Lower lobe of right lung (tissue), 2 donors: ENCODE measurements around the gene PHLPP1. TPM values are rescaled to one million over a fixed set of nuclear protein-coding genes. Genes with fewer than 3 reads are reported as not detected.

Source experiments
- ATAC-seq, 2 donors: fragments of 200-7000 bp; cut with Tn5 transposase; one replicate each; pipeline ENCODE4 v1.9.1; 2020 to 2022; ENCODE audit warnings: mild to moderate bottlenecking in 2 of 2, moderate library complexity in 2 of 2
- DNase-seq: peaks from one replicate; pipeline ENCODE4 v3.0.0-alpha.2; 2020
- H3K27ac ChIP-seq: fragments of 200-600 bp; one replicate; pipeline ENCODE4 v1.8.0; 2022
- H3K27me3 ChIP-seq: fragments of 200-600 bp; one replicate; pipeline ENCODE4 v1.8.0; 2022; ENCODE audit warnings: low read depth
- H3K36me3 ChIP-seq: fragments of 200-600 bp; one replicate; pipeline ENCODE4 v1.8.0; 2022; ENCODE audit warnings: mild to moderate bottlenecking
- H3K4me1 ChIP-seq: fragments of 200-600 bp; one replicate; pipeline ENCODE4 v1.8.0; 2022
- H3K4me3 ChIP-seq: fragments of 200-600 bp; one replicate; pipeline ENCODE4 v1.8.0; 2022; ENCODE audit warnings: mild to moderate bottlenecking
- H3K9me3 ChIP-seq: fragments of 200-600 bp; one replicate; pipeline ENCODE4 v1.8.0; 2022
- CTCF ChIP-seq: fragments of 200-600 bp; IDR thresholded peaks from one replicate; pipeline ENCODE4 v1.8.0; 2022; ENCODE audit warnings: antibody characterized with exemption, mild to moderate bottlenecking
- intact Hi-C: fragments of 100-400 bp; cut with DNase I; formaldehyde crosslinking; loops from one replicate; pipeline ENCODE4 v1.11.0; 2022
- total RNA-seq: library from RNA; stranded (reverse); fragmentation: NEBNext Ultra II Directional; extraction: Animal tissue kit (Norgen Biotek cat#: 25700); gene quantifications from one replicate; pipeline ENCODE4 v1.2.1, GENCODE V29; 2021
- donor health status: DM: no; HTN: yes; CAD: no; lungs with severe emphysema.

The PHLPP1 gene
- total RNA-seq, 1 donor from 2014 or later, result 12.6 TPM

DNA sequence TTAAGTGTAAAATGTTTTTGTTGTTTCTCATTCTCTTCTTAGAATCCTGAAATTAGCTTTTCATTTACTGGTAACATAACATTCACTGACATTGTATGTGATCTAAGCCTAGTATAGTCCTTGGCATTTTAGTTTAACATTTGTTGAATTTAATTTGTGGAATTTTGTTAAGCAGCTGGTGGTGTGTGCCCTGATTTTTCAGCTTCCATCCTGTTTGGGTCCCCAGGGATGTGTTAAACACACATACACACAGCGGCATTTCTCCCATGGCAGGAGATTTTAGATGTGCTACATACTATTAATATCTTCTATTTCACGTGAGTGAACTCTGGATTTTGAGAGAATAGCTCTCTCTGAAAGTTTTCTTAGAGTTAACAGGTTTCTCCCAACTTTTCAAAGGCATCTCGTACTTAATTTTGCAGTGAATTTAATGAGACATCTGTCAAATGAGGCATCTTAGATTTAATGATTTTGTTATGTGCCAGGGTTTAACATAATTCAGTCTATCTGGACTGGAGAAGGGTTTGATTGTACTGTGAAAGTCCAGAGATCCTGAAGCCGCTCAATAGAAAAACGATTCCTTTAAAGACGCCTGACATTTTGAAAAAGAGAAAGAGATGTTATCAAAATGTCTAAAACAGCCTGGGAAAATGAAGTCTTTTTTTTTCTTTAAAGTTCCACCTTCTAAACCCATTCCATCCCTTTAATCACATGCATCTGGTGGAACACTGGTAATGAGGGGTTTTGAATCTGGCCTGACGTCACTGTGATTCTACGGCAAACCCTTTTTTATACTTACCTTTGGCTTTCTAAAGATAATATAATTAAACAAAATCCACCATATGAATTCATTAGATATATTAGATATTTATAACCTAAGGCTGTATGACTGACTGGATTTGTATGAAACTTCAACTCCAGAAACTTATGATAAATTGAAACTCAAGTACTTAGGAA, 6.8 kb downstream of the PHLPP1 start:
- DNase-seq, result no peak
- Histone ChIP-seq H3K36me3 (no peaks in the 10 kb centered on the region), H3K27ac (no peak overlapping the region), H3K4me1 (peaks cover 31% of the 10 kb centered on the region), H3K4me3 (no peak overlapping the region), H3K27me3 (no peaks in the 10 kb centered on the region), H3K9me3 (no peaks in the 10 kb centered on the region)
- TF ChIP-seq CTCF, result no peak
- intact Hi-C loops, result no loop called here
- ATAC-seq, result no peak

DNA sequence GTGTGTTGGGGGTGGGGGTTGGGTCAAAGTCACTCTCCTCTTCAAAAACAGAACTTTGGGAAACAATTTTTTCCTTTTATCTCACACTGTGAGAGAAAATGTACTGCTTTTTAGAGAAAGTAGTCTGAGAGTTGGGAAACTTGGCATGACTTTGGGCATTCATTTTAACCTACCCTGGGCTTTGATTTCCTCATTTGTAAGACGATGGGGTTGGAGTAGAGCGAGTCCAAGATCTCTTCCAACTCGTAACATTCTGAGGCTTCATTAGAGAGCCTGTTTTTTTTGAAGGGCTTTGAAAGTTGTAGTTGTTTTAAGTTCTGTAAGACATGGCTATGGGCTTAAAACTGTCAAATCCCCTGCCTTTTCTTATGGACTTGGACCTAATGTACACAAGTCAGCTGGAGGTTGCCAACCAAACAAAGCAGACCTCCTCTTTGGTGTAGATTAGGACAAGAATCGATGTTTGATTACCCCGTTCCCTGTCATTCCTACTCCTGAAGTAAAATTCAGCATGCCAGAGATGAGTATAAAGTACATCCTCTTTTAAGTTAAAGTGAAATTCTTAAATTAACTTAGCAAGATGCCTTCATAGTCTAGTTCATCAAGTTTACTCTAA, 8.4 kb downstream of the PHLPP1 start:
- no peak for TF ChIP-seq CTCF
- Histone ChIP-seq H3K4me3 (no peak overlapping the region), H3K9me3 (no peaks in the 10 kb centered on the region), H3K4me1 (peaks cover 14% of the 10 kb centered on the region), H3K36me3 (no peaks in the 10 kb centered on the region), H3K27me3 (no peaks in the 10 kb centered on the region), H3K27ac (no peak overlapping the region)
- no peak for DNase-seq
- ATAC-seq, result no peak
- intact Hi-C loops, result no loop called here

DNA sequence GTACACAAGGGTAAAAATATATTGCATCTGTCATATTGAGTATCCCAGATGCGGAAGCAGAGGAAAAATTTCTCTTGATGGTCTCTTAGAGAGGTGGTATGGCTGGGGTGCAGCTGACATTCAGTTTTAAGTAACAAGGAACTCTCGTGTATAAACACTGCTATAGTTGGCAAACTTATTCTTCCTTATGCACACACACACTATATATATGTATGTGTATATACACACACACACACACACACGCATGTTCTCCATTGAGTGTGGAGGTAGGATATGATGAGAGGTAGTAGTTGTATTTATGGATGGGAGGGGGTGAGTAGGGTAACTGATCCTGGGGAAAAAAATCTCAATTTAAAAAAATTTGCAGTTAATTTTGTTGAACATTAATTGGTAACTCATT, 10.6 kb downstream of the PHLPP1 start:
- TF ChIP-seq CTCF, result no peak
- Histone ChIP-seq H3K4me3 (no peak overlapping the region), H3K27ac (no peak overlapping the region), H3K36me3 (no peaks in the 10 kb centered on the region), H3K9me3 (no peaks in the 10 kb centered on the region), H3K27me3 (no peaks in the 10 kb centered on the region), H3K4me1 (no peaks in the 10 kb centered on the region)
- DNase-seq (no peak), ATAC-seq (no peak)
- intact Hi-C loops, result no loop called here

GRCh38 chr18:62728254-62728653, 12.9 kb downstream of the PHLPP1 start:
- no peak for ATAC-seq
- H3K9me3 ChIP-seq, result peaks cover 11% of the 10 kb centered on the region
- H3K36me3 ChIP-seq, result no peaks in the 10 kb centered on the region
- DNase-seq, result no peak
- no peaks in the 10 kb centered on the region for H3K4me1 ChIP-seq
- intact Hi-C loops, result no loop called here
- no peak overlapping the region for H3K4me3 ChIP-seq
- no peak for TF ChIP-seq CTCF
- no peaks in the 10 kb centered on the region for H3K27me3 ChIP-seq
- no peak overlapping the region for H3K27ac ChIP-seq

GRCh38 chr18:62729487-62730386, 14.4 kb downstream of the PHLPP1 start:
- no peak for TF ChIP-seq CTCF
- Histone ChIP-seq H3K36me3 (no peaks in the 10 kb centered on the region), H3K27me3 (no peaks in the 10 kb centered on the region), H3K4me1 (no peaks in the 10 kb centered on the region), H3K27ac (no peak overlapping the region), H3K9me3 (peaks cover 11% of the 10 kb centered on the region), H3K4me3 (no peak overlapping the region)
- DNase-seq (no peak), ATAC-seq (no peak)
- intact Hi-C loops, result no loop called here
